ENCODE measurements around the gene CECR2. TPM values are rescaled to one million over a fixed set of nuclear protein-coding genes. Genes with fewer than 3 reads are reported as not detected.
"Not testable (repeated sequence)": the region's sequence is repeated elsewhere in the genome, so short reads cannot be mapped to it uniquely, and the experiment has no call there.

The CECR2 gene
- total RNA-seq, 1 donor from 2014 or later, result 5.5 TPM

DNA sequence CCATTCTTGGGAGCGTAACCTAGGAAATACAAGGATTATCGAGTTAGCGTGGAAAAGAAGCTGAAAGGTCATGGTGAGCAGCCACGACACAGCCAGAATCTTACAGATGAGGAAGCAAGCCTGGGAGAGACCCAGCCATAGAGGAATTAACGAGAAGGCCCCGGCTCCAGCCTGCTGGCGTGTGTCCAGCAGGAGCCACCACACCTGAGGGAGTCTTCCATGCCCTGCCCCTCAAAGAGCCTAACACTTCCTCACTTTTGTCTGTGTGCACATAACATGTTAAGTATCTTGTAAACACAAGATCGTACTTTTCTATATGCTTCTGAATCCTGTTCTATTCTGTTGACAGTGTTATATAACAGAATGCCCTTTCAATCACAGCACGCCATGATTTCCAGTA lies 18.1 kb downstream of the CECR2 start:
- DNase-seq, result no peak
- intact Hi-C loops (cut with DNase I), result no loop called here
- no peak for ATAC-seq (ENCODE audit: poor library complexity)

DNA sequence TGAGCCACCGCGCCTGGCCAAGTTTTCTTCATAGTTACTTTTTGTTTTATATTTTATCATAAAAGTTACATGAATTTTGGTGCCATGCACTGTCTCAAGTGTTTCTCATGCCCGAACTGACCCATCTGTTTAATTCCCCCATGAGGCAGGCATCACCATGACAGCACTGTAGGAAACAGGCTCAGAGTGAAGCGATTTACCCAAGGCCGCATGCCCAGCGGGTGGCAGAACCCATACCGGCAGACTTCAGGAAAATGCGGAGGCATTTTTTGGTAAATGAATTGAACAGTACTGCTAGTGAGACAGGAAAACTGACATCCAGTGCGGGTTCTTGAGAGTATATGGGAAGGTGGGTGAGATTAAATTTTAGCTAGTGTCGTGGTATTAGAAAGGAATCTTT lies 19.0 kb downstream of the CECR2 start:
- no peak for ATAC-seq (ENCODE audit: poor library complexity)
- no peak for DNase-seq
- intact Hi-C loops (cut with DNase I), result no loop called here

DNA sequence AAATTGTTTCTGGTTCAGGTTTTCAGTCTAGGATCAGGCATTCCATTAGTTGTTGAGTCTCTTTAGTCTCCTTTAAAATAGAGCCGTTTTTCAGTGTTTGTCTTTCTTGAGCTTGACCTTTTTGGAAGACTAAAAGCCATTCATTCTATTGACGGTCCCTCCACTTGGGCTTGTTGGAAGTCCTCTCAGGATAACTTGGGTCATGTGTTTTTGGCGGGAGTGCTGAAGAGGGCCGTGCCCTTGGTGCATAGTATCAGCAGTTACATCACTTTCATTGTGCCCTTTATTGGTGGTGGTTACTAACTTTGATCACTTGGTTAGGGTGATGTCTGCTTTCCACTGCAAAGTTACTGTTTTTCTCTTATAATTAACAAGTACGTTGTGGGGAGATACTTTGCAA lies 20.8 kb downstream of the CECR2 start:
- no peak for ATAC-seq (ENCODE audit: poor library complexity)
- no peak for DNase-seq
- intact Hi-C loops (cut with DNase I), result no loop called here

DNA sequence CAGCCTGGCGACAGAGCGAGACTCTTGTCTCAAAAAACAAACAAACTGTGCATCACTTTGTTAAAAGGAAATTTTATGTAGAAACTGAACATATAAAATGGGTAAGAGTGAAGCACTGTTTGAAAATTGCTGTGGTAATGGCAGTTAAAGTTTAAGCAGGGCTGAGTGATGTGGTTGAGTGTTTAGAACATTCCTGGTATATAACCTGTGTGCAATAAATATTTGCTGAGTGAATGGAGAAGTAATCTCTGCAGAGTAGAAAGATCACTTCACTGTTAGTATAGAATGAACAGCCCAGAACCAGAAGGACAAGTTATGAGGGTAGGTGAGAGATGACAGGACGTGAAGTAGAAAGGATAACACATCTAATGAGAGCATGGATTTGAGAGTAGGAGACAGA lies 27.3 kb downstream of the CECR2 start:
- DNase-seq (no peak), ATAC-seq (ENCODE audit: poor library complexity) (no peak)
- intact Hi-C loops (cut with DNase I), result no loop called here

DNA sequence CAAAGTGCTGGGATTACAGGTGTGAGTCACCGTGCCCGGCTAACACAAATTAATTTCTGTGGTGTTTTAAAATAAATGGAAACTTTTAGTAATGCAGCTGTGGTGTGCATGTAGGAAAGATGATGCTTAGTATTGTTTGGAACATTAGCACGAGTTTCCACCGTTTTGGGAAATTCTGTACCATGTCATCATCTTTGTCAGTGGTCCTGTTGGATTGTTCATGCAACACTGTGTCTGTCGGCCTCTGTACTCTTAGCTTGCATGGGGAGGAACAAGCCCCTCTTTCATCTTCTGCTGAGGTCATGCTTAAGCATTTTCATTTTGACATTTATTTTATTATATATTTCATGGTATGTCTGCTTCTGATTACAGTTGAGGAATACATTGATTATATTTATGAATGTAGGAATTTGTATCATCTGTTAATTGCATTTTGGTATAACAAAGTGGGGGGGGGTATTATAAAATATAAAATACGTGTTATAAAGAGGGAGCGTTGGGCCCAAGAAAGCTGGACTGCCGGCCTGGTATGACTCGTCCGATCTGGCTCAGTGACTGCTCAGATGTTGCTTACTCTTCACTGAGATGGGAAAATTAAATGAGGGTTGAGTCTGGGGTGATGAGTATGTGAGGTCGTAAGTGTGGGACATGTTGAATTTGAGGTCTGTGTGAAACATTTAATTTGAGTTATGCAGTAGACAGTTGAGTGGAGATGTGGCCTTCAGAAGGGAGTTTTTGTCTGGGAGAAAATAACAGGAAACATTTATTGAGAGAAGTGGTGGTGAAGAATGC lies 28.7 kb downstream of the CECR2 start:
- DNase-seq, result no peak
- ATAC-seq (ENCODE audit: poor library complexity), result no peak
- intact Hi-C loops (cut with DNase I), result no loop called here

DNA sequence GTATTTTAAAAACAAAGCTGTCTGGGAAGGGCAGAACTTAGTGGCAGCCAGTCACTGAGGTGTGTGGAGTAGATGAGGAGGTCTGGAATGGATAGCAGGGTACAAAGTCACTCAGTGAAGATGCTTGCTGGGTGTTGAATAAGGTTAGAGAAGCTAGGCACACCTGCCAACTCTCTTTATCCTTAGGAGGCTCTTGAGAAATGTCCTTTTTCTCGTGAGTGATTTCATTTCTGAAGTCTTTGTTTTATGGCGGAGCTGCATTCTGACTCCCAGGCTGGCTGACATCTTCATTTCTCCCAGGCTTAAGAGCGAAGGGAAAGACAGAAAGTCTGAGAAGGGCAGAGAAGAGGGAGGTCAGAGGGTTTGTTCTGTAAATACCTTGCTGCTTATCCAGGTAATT lies 31.0 kb downstream of the CECR2 start:
- no peak for ATAC-seq (ENCODE audit: poor library complexity)
- DNase-seq, result no peak
- intact Hi-C loops (cut with DNase I), result no loop called here

DNA sequence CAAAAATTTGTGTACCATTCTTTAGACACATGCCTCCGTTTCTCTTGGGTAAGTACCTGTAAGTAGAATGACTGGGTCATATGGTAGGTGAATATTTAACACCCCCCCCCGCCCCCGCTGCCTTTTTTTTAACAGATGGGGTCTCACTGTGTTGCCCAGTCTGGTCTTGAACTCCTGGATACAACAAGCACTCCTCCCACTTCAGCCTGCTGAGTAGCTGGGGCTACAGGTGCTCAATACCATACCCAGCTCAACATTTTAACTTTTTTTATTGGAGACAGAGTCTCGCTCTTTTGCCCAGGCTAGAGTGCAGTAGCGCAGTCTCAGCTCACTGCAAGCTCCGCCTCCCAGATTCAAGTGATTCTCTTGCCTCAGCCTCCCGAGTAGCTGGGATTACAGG lies 32.5 kb downstream of the CECR2 start:
- ATAC-seq (ENCODE audit: poor library complexity) (no peak), DNase-seq (no peak)
- intact Hi-C loops (cut with DNase I), result no loop called here

DNA sequence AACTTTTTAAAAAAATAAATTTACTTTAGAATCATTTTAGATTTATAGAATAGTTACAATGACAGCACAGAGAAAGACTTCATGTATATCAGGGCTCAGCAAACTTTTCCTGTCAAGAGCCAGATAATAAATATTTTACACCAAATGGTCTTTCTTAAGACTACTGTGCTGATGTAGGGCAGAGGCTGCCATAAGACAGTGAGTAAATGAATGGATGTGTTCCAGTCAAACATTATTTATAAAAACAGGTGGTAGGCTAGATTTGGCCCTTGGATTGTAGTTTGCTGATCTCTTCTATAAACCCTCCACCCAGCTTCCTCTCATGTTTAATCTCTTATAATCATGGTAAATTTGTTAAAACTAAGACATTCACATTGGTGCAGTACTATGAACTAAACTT lies 33.0 kb downstream of the CECR2 start:
- ATAC-seq (ENCODE audit: poor library complexity), result no peak
- intact Hi-C loops (cut with DNase I), result no loop called here
- DNase-seq, result no peak

DNA sequence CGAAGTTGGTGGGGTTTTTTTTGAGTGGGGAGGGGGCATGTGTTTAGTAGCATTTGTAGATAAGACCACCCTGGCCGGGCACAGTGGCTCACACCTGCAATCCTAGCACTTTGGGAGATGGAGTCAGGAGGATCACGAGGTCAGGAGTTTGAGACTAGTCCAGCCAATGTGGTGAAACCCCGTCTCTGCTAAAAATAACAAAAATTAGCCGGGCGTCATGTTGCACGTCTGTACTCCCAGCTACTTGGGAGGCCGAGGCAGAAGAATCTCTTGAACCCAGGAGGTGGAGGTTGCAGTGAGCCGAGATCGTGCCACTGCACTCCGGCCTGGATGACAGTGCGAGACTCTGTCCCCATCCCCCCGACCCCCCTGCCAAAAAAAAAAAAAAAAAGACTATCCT lies 34.6 kb downstream of the CECR2 start:
- ATAC-seq (ENCODE audit: poor library complexity) (peak; percentile 21), DNase-seq (no peak)
- intact Hi-C loops (cut with DNase I), result no loop called here

DNA sequence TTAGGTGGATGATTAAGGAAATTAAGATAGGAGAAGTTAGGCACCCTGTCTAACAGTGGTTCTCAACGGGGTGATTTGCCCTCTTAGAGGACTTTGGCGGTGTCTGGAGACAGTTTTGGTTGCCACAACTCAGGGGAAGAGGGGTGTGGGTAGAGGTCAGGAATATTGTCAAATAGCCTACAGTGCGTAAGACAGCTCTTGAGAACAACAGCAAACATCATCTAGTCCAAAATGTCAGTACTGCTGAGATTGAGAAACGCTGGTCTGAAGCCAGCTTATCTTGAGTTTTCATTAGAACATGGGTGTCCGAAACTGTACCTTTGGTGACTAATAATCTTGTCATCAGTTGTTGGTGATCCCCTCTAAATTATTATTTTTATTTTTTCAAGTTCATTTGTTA lies 38.4 kb downstream of the CECR2 start:
- intact Hi-C loops (cut with DNase I), result no loop called here
- ATAC-seq (ENCODE audit: poor library complexity) (peak; percentile 80), DNase-seq (no peak)

DNA sequence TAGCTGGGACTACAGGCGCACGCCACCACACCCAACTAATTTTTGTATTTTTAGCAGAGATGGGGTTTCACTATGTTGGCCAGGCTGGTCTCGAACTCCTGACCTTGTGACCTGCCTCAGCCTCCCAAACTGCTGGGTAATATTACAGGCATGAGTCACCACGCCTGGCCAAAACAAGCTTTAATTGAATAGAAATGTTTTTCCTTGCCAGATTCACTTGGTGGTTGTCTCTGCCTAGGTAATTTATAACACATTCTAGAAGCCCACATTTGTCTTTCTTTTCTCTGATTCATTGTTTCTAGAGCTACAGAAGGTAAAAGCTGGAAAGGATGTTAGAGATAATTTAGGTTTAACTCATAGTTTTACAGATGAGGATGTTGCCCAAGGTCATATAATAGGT lies 41.3 kb downstream of the CECR2 start:
- no peak for DNase-seq
- intact Hi-C loops (cut with DNase I), result no loop called here
- ATAC-seq (ENCODE audit: poor library complexity), result no peak

DNA sequence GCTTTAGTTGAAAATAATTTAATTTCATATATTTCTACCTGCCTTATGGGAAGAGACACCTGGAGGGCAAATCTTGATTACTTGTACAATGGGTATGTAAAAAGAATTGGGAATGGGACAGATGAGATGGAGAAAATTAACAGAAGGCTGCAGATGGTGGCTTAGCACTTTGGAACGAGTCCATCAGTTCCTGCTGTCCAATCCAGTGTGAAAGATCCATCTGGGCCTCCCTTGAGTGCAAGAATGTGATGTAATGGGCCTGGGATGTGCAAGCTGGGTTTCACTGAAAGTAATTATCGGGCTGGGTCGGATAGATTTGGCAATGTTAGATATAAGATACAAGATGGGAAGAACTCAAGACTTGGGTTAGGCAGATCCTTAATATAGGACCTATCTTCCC lies 42.0 kb downstream of the CECR2 start:
- DNase-seq (no peak), ATAC-seq (ENCODE audit: poor library complexity) (peak; percentile 52)
- intact Hi-C loops (cut with DNase I), result no loop called here

DNA sequence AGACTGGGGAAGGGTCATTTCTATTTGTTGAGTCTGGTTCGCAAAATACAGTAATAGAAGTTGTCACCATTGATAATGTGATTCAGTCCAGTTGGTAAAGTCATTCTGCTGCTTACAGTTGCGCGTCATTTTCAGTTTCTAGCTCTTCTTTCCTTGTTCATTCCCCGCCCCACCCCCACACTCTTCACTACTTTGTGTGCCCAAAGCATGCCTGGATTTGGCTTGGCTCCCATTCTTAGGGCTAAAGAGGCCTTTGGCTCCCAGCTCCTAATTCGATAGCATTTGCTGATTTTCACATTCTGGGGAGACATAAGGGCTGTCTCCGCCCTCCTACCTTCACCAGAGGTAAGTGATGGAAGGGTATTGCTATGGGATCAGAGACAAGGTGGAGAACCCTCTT lies 43.0 kb downstream of the CECR2 start:
- intact Hi-C loops (cut with DNase I), result no loop called here
- DNase-seq (no peak), ATAC-seq (ENCODE audit: poor library complexity) (no peak)

DNA sequence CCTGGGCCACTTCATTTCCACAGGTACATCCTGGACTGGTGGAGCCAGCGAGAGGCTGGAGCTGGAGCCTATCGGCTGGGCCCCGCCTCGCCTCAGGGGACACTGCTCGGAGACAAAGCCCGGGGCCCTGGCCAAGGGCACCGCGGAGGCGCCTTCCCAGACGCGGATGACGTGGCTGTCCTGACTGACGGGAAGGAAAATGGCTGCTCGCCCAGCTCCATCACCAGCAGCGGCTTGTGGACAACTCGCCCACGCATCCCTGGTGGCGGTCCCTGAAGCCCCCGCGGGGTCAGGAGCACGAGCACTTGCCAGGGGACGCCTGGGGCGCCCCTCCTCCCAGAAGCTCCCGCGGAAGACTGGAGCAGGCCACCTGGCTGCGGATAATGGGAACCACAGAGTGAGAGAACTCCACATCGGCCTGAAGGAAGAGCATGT lies 49.6 kb downstream of the CECR2 start:
- peak; percentile 65 for ATAC-seq (ENCODE audit: poor library complexity)
- DNase-seq, result peak; percentile 58
- intact Hi-C loops (cut with DNase I), result no loop called here

DNA sequence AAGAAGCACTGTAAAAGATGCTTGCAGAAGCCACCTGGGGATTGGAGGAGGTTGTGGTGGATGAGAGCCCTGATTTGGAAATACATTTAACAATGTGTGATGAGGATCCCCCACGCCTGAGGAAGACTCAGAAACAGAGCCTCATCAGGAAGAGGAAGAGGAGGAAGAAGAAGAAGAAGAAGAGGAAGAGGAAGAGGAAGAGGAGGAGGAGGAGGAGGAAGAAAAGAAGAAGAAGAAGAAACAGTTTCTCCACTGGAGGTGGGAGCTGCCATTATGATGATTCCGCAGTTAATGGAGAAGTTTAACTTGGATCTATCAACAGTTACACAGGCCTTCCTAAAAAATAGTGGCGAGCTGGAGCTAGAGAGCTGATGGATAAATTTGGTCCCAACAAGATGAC lies 50.1 kb downstream of the CECR2 start:
- intact Hi-C loops (cut with DNase I), result no loop called here
- DNase-seq (no peak), ATAC-seq (ENCODE audit: poor library complexity) (no peak)

DNA sequence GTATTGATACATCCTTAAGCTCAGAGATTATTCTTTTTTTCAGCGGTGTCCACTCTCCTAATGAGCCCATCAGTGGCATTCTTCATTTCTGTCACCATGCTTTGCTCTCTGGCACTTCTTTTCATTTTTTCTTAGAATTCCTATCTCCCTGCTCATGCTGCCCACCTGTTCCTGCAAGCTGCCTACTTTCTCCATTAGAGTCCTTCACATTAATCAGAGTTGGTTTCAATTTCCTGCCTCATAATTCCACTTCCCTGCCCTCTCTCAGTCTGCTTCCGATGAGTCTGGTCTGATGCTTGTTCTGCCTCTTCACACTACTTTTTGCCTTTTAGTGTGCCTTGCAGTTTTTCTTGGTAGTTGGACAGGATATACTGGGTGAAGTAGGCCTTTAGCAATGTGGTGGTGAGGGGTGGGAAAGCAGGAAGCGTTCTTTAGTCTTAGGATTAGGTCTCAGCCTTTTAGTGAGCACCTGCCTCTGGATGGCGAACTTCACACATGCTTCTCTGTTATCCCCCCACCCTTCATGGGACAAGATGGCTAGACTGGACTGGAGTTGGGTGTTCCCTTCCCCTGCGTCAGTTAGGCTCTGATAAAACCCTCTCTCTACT lies 53.6 kb downstream of the CECR2 start:
- ATAC-seq (ENCODE audit: poor library complexity) (no peak), DNase-seq (no peak)
- intact Hi-C loops (cut with DNase I), result no loop called here

DNA sequence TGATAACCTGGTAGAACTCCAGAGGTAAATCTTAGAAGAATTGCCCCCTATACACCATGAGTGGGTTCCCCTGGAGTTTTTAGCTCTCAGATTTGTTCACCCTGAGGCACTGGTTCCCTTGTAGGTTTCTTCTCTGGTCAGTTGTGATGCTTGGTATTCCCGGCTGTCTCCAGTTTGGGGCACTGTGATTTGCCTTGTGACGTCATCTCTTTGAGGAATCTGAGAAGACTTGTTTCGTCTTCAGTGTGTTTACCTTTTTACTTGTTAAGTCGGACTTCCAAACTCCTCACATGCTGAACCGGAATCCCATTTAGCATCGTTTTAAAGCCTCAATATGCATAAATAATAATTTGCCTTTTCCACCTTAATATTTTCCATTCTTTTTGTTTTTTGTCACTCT lies 54.4 kb downstream of the CECR2 start:
- DNase-seq (no peak), ATAC-seq (ENCODE audit: poor library complexity) (no peak)
- intact Hi-C loops (cut with DNase I), result no loop called here

DNA sequence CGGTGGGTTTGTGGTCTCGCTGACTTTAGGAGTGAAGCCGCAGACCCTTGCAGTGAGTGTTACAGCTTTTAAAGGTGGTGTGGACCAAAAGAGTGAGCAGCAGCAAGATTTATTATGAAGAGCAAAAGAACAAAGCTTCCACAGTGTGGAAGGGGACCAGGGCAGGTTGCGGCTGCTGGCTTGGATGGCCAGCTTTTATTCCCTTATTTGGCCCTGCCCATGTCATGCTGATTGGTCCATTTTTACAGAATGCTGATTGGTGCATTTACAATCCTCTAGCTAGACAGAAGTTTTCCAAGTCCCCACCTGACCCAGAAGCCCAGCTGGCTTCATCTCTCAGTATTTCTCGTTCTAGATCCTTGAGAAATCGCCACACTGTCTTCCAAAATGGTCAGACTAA lies 58.3 kb downstream of the CECR2 start:
- DNase-seq; intact Hi-C loops (cut with DNase I); ATAC-seq (ENCODE audit: poor library complexity): not testable (repeated sequence)

DNA sequence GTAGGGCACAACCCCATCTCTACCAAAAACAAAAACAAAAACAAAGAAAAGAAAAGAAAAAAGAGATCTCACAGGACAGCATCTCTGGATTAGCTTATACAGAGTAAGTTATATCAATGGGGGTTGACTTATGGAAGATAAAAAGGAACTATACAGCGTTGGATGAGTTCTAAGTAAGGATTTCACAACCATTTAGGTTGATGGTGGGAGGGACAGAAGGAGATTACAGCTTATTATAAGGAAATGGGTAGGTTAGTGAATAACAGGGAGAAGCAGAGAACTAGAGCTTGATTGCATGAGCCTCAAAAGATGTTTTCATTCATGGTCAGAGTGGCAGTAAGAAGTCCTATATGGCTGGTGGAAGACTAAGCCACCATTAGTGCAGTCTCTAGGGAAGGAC lies 60.3 kb downstream of the CECR2 start:
- DNase-seq, result no peak
- intact Hi-C loops (cut with DNase I), result no loop called here

DNA sequence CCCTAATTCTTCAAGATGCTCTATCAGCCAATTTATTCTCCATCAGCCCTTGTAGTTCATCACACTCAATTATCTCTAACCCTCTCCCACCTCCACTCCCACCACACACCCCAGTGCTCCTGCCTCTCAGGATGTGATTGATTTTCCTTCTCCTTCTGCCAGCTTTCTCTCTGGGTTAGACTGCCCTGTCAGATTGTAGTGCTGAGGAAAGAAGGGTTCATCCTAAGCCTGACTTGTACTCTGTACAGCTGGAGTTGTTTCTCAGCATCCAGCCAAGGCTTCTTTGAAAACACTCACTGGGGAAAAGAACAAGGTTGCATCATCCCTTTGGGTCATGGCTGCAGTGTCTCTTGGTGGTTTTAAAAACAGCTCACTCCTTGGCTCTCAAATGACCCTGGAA lies 61.2 kb downstream of the CECR2 start:
- ATAC-seq (ENCODE audit: poor library complexity) (peak; percentile 90), DNase-seq (no peak)
- intact Hi-C loops (cut with DNase I), result no loop called here

More for the DNA sequence above, 60.3 kb downstream of the CECR2 start:
- no peak for ATAC-seq (ENCODE audit: poor library complexity)

DNA sequence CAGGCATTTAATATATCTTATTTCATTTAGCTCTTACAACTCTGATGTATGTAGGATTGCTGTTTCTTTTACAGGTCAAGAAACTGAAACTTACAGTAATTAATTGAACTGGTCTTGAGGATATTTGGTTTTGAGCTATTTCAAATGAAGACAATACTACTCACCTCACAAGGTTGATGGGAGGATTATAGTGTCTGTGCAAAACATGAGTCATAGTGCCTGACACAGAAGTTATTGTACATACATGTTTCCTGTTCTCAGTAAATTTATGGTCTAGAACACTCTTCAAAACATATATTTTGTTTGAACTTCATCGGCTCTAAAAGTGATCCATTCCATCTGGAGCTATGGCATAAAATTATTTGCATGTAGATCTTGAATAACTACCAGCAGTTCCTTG lies 61.9 kb downstream of the CECR2 start:
- intact Hi-C loops (cut with DNase I), result no loop called here
- DNase-seq (no peak), ATAC-seq (ENCODE audit: poor library complexity) (no peak)

All from Right ventricle myocardium superior (tissue), 1 donor.